Measurements from ENCODE around the gene SSBP3.

Gene SSBP3

GRCh38 chr1:54268762-54269297 lies 137.4 kb downstream of the SSBP3 start:
- TF ChIP-seq CTCF (IDR thresholded peaks at IDR 0.05) (no peak), ZFX (IDR thresholded peaks at IDR 0.05; ENCODE audit: borderline replicate concordance) (no peak)
- H3K27ac ChIP-seq: no peak overlapping the region

DNA sequence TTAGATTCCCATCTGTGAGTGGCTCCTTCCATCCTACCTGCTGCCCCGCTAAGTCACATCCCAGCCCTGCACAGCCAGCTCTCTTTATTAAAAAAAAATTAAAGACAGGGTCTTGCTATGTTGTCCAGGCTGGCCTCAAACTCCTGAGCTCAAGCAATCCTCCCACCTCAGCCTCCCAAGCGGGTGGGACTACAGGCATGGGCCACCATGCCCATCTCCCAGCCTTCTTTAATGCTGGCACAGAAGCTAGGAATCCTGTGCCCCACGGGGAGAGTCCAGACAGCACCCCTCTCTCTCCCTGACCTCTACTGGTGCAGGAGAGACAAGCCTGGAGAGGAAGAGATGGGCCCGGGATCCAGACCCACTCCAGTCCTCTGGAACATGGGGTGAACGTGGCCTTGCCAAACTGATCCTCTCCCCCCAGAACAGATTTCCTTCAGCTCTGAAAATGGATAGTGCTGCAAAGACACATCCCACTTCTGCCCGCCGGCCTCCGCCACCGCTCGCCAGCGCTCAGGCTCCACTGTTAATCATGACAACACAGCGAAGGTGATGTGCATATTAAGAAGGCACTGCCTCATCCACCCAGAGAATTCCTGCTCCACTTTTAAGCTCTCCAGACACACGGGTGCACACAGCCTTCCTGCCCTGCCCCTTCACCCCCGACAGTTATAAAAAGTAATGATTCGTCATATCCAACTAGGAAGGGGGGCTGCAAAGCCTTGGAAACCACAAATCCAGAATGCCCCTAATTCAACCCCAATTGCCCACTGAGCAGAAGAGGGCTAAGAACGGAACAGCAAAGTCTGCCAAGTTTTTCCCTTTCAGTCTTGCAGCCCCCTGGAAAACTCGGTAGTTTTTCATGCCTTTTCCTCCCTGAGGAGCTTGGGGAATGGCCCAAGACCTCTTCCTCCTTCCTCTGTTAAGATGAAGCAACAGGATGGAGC lies 138.1 kb downstream of the SSBP3 start:
- TF ChIP-seq CTCF (IDR thresholded peaks at IDR 0.05) (no peak), ZFX (IDR thresholded peaks at IDR 0.05; ENCODE audit: borderline replicate concordance) (no peak)
- no peak overlapping the region for H3K27ac ChIP-seq

- H3K27ac ChIP-seq: peak overlapping the region; percentile 44; the same call in 1 of the 2 replicates
- no peak for TF ChIP-seq ZFX (IDR thresholded peaks at IDR 0.05; ENCODE audit: borderline replicate concordance)
- no peak for TF ChIP-seq CTCF (IDR thresholded peaks at IDR 0.05)
Observed at GRCh38 chr1:54266908-54267307, 139.3 kb downstream of the SSBP3 start.

DNA sequence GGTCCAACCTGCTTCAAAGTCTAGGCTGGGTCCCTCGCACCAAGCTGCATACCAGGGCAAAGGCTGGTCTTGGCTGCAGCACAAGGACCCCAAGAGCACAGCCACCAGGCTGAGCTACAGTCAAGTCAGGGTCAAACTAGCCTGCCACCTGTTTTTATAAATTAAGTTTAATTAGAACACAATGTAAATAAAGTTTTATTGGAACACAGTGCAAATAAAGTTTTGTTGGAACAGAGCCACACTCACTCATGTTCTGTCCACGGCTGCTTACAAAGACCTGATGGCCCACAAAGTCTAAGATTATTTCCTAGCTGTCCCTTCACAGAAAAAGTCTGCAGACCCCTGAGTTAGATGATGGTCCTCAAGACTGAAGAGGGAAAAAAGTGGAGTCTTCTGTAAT lies 140.0 kb downstream of the SSBP3 start:
- peak overlapping the region; percentile 44 for H3K27ac ChIP-seq
- TF ChIP-seq ZFX (IDR thresholded peaks at IDR 0.05; ENCODE audit: borderline replicate concordance) (no peak), CTCF (IDR thresholded peaks at IDR 0.05) (no peak)

DNA sequence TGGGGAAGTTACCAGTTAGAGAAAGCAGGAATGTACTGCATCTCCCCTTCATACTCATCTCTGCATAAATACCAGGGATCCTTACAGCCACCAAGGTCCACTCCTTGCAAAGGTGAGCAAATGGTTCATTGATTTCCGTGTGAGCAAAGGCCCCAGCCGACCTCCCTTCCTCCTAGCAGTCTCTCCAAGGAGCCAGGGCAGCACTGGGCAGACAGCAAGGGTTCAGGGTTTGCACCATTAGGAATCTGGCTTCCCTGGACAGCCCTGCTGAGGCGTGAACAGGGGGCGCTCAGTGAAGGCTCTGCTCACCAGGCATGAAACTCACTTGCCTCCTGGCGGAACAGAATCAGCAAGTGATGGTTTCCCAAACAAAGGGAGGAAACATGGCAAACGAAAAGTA lies 140.5 kb downstream of the SSBP3 start:
- H3K27ac ChIP-seq: peak overlapping the region; percentile 44
- TF ChIP-seq CTCF (IDR thresholded peaks at IDR 0.05) (no peak), ZFX (IDR thresholded peaks at IDR 0.05; ENCODE audit: borderline replicate concordance) (no peak)

GRCh38 chr1:54265126-54265525 lies 141.1 kb downstream of the SSBP3 start:
- H3K27ac ChIP-seq: no peak overlapping the region
- TF ChIP-seq CTCF (IDR thresholded peaks at IDR 0.05): no peak
- TF ChIP-seq ZFX (IDR thresholded peaks at IDR 0.05; ENCODE audit: borderline replicate concordance): no peak
